Heart right ventricle (tissue), 16 donors: ENCODE measurements around the gene AIFM1. TPM values are rescaled to one million over a fixed set of nuclear protein-coding genes. Genes with fewer than 3 reads are reported as not detected.
A peak's percentile ranks its signal among the peaks of the same experiment; 100 is the strongest.

ENCODE experiments used
- ATAC-seq, 8 donors: fragments of 200-7000 bp; cut with Tn5 transposase; one replicate each; pipeline ENCODE4 v1.9.1; 2020; ENCODE audit warnings: mild to moderate bottlenecking in 8 of 8, moderate library complexity in 8 of 8, moderate number of reproducible peaks in 1 of 8
- DNase-seq, 2 donors: peaks; one replicate each; pipeline ENCODE4 v3.0.0-alpha.2; 2020
- H3K27ac ChIP-seq, 10 donors: fragments of 200-600 bp; sonication (generic) in 2 of 10; one replicate each; pipeline versions ENCODE4 v1.5.0 to v1.8.0; 2020 to 2022; ENCODE audit warnings: mild to moderate bottlenecking in 3 of 10
- H3K27me3 ChIP-seq, 7 donors: fragments of 200-600 bp; one replicate each; pipeline ENCODE4 v1.8.0; 2021 to 2022; ENCODE audit warnings: mild to moderate bottlenecking in 2 of 7
- H3K36me3 ChIP-seq, 9 donors: fragments of 200-600 bp; sonication (generic) in 1 of 9; one replicate each; pipeline versions ENCODE4 v1.5.0 to v1.8.0; 2020 to 2022; ENCODE audit warnings: mild to moderate bottlenecking in 2 of 9
- H3K4me1 ChIP-seq, 9 donors: fragments of 200-600 bp; sonication (generic) in 1 of 9; one replicate each; pipeline versions ENCODE4 v1.5.0 to v1.8.0; 2020 to 2022; ENCODE audit warnings: mild to moderate bottlenecking in 4 of 9
- H3K4me3 ChIP-seq, 10 donors: fragments of 200-600 bp; sonication (generic) in 2 of 10; one replicate each; pipeline versions ENCODE4 v1.5.0 to v1.8.0; 2020 to 2022; ENCODE audit warnings: mild to moderate bottlenecking in 7 of 10, moderate library complexity in 2 of 10
- H3K9me3 ChIP-seq, 11 donors: fragments of 200-600 bp in 10 of 11; sonication (generic) in 2 of 11; one replicate each; pipeline versions ENCODE4 v1.5.0 to v1.8.0; 2013 to 2022; ENCODE audit warnings: mild to moderate bottlenecking in 2 of 11, control low read depth in 1 of 11, moderate library complexity in 1 of 11
- CTCF ChIP-seq, 9 donors: fragments of 200-600 bp; sonication (generic) in 2 of 9; IDR thresholded peaks; one replicate each; pipeline versions ENCODE4 v1.5.0 to v1.8.0; 2021 to 2022; ENCODE audit warnings: antibody characterized with exemption in 9 of 9, mild to moderate bottlenecking in 5 of 9, moderate library complexity in 1 of 9
- WGBS, 2 donors: extraction: QIAGEN DNeasy Blood & Tissue Kit; methylation state at CpG; one replicate each; pipeline ENCODE4 v1.1.7; 2013; ENCODE audit warnings: inconsistent platforms in 1 of 2; 5-methylcytosine and 5-hydroxymethylcytosine counted together
- intact Hi-C, 10 donors: fragments of 100-400 bp; cut with DNase I; formaldehyde crosslinking; loops; one replicate each; pipeline versions ENCODE4 v1.11.1 to v1.14.2; 2022
- polyA plus RNA-seq, 2 donors: library from polyadenylated mRNA; stranded (reverse); fragments of 200-250 nt; gene quantifications; one replicate each; pipeline ENCODE4 v1.2.3, GENCODE V29; 2013
- total RNA-seq, 10 donors: library from RNA; stranded (reverse); fragmentation: NEBNext Ultra II Directional in 3 of 10; extraction: Animal tissue kit (Norgen Biotek cat#: 25700) in 3 of 10; gene quantifications; one replicate each; pipeline versions ENCODE4 v1.2.1 to v1.2.4, GENCODE V29; 2021 to 2023
- donor health status: Arrhythmogenic right ventricular cardiomyopathy.
- donor health status: ischemic (EF 13 %, LVEDD 7.1; RV severe dilation, severe dysfunction).
- donor health status: healthy with polysubstance abuse.
- donor health status: DM: no; HTN: yes; CAD: no.
- donor health status: DM: no; HTN: no; CAD: no.
- donor health status: ischemic (EF 25% LVEDD 6.9; RV normal size, moderate dysfunction).
- donor health status: ischemic (EF 25% LVEDD 5.7; RV mildly dilated, moderate dysfunction).
- donor health status: healthy.
- donor health status: DM: yes; HTN: yes; CAD: no.
- donor health status: Ischemic cardiomyopathy.
- donor health status: ischemic (EF 35%, LVEDD 5.7; RV mildly dilated, moderate dysfunction).
- donor health status: nonischemic (EF 11% LVEDD 7.7; RV severe dilation, severe dysfunction).
- donor health status: DM: yes; HTN: yes; CAD: no.
- donor health status: PGD.
- donor health status: ischemic (EF 29% LVEDD 5.4; RV normal size, mild dysfunction).
- donor health status: nonischemic (EF 23%, LVEDD 6.1; RV moderate dilation, normal function).

The AIFM1 gene
- total and polyA plus RNA-seq, 12 donors: 93.8 to 165 (median 141) TPM

- ATAC-seq: peak in 3 of 8 donors; percentile 1 to 6 (median 6)
- no peak for TF ChIP-seq CTCF (IDR thresholded peaks at IDR 0.05)
- 0% methylated on average over 4 of the region's 4 CpGs for WGBS, 2 donors
These were observed 799 bp upstream of the AIFM1 start for GRCh38 chrX:130166503-130166777.

GRCh38 chrX:130165181-130165702 is 399 bp downstream of the AIFM1 start:
- Histone ChIP-seq H3K27ac (peak overlapping the region; percentile 69 to 94 (median 90)), H3K4me3 (peak overlapping the region; percentile 44 to 80 (median 71)), H3K4me1 (peaks cover 0 to 38% (median 8%) of the 10 kb centered on the region in 9 donors), H3K27me3 (no peaks in the 10 kb centered on the region), H3K36me3 (no peaks in the 10 kb centered on the region), H3K9me3 (no peaks in the 10 kb centered on the region)
- intact Hi-C loops: loop anchor here in 3 of 10 donors (2.0 to 5.0 kb wide), 3 partner anchors 38 to 83 kb away; no protein-coding TSS in a partner anchor
- peak in 2 of 8 donors; percentile 27 to 51 for ATAC-seq
- TF ChIP-seq CTCF (IDR thresholded peaks at IDR 0.05): no peak
- DNase-seq: no peak
- WGBS, 2 donors: 0% methylated on average over 25 to 32 of the region's 32 CpGs

More at GRCh38 chrX:130166503-130166777, 799 bp upstream of the AIFM1 start:
- Histone ChIP-seq H3K27me3 (no peaks in the 10 kb centered on the region), H3K27ac (peak overlapping the region; percentile 26 to 94 (median 90)), H3K9me3 (no peaks in the 10 kb centered on the region), H3K4me3 (peak overlapping the region; percentile 44 to 80 (median 71)), H3K4me1 (peaks cover 0 to 38% (median 8%) of the 10 kb centered on the region in 9 donors), H3K36me3 (no peaks in the 10 kb centered on the region)
- intact Hi-C loops: loop anchor here in 2 of 10 donors (5.0 kb wide), 2 partner anchors 39 to 84 kb away; no protein-coding TSS in a partner anchor
- no peak for DNase-seq

- no peak for DNase-seq
- no peak overlapping the region for H3K4me3 ChIP-seq
- H3K36me3 ChIP-seq: no peaks in the 10 kb centered on the region
- no peak for TF ChIP-seq CTCF (IDR thresholded peaks at IDR 0.05)
- intact Hi-C loops: loop anchor here in 1 of 10 donors (5.0 kb wide), 1 partner anchor 36 kb away; no protein-coding TSS in a partner anchor
- no peaks in the 10 kb centered on the region for H3K27me3 ChIP-seq
- WGBS, 2 donors: 47 to 54% methylated on average over 2 of the region's 2 CpGs
- H3K4me1 ChIP-seq: peaks cover 0 to 38% (median 8%) of the 10 kb centered on the region in 9 donors
- H3K27ac ChIP-seq: no peak overlapping the region
- no peak for ATAC-seq
- no peaks in the 10 kb centered on the region for H3K9me3 ChIP-seq
These were observed 2.2 kb downstream of the AIFM1 start for GRCh38 chrX:130163398-130163797.

- no peaks in the 10 kb centered on the region for H3K36me3 ChIP-seq
- DNase-seq (no peak), ATAC-seq (no peak)
- peaks cover 0 to 3% (median 0%) of the 10 kb centered on the region in 7 donors for H3K27me3 ChIP-seq
- intact Hi-C loops: loop anchor here in 1 of 10 donors (5.0 kb wide), 1 partner anchor 35 kb away; no protein-coding TSS in a partner anchor
- H3K4me3 ChIP-seq: no peak overlapping the region
- H3K9me3 ChIP-seq: no peaks in the 10 kb centered on the region
- no peak overlapping the region for H3K27ac ChIP-seq
- peaks cover 0 to 35% (median 8%) of the 10 kb centered on the region in 9 donors for H3K4me1 ChIP-seq
- WGBS, 2 donors: 55 to 57% methylated on average over 6 of the region's 6 CpGs
- TF ChIP-seq CTCF (IDR thresholded peaks at IDR 0.05): no peak
These were observed 3.4 kb downstream of the AIFM1 start for GRCh38 chrX:130162094-130162735.
